Anterior cingulate cortex (tissue), 58 donors: ENCODE data around the gene KLHL36.
"Not testable (repeated sequence)": the region's sequence is repeated elsewhere in the genome, so short reads cannot be mapped to it uniquely, and the experiment has no call there.

ENCODE experiments used
- DNase-seq, 58 donors: peaks; one replicate each; lab custom pipeline; 2025; lab: John Stamatoyannopoulos, UW

KLHL36 gene

DNA sequence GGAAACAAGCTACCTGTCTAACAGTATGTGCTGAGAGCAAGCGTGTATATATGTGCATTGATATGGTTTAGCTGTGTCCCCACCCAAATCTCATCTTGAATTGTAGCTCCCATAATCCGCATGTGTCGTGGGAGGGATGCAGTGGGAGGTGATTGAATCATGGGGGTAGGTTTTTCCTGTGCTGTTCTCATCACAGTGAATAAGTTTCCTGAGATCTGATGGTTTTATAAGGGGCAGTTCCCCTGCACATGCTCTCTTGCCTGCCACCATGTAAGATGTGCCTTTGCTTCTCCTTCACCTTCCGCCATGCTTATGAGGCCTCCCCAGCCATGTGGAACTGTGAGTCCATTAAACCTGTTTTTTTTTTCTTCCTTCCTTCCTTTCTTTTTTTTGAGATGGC lies 39.9 kb downstream of the KLHL36 start:
- not testable (repeated sequence) for DNase-seq

- DNase-seq: no peak
These were observed 40.8 kb downstream of the KLHL36 start for GRCh38 chr16:84689111-84689510.

DNA sequence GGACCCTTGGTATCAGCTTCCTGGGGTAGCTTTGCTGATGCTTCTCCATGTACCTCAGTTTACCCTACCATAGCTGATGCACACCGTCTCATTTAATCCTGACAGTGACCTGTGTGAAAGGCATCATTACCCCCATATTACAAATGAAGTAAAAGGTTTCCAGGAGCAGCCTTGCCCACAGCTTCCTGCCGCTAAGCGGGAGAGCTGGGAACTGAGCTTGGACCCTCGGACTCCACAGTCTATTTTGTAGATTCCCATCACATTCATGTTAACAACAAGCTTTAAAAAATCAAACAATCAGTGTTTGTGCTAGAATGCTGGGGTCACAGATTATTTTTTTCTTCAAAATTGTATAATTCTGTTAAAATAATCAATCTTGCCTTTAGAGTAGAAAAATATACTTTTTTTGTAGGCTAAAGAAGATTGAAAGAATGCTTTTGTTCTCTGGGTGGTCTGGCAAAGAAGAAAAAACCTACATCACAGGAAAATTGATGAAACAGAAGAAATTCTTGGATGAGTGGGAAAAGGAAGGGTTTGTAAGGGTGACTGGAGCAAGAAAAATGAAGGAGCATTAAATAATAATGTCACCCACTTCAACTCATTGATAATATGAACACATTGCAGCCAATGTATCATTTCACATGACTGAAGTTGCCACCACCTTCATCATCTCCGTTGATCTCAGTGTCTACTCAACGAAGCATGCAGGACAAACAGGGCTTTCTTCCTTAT lies 41.9 kb downstream of the KLHL36 start:
- no peak for DNase-seq

DNA sequence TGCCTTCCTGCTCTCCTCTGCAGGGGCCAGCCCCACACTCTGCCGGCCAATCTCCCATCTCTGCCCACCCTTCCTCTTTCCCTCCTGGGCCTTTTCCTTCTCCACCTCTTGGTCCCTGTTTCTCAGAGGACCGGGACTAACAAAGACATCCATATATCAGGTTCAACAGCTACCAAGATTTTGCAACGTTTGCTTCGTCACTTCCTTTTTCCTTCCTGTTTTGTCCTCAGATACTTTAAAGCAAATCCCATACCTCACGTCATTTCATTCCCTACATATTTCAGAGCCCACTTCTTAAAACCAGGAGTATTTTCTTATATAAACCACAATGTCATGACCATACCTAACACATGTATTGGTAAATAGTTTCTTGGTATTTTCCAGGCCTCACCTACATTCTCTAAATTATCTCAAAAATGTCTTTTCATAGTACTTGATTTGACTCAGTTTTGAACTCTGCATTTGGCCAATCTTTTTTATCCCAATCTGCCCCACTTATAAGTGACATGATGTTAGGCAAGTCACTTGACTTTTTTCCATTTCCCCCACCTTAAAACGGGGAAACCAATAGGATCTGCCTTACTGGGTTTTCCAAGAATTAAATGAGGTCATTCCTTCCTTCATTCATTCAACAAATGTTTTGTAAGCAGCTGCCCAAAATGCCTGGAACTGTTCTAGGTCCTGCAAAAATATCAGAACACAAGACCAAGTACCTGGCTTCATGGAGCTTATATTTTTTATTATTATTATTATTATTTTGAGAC lies 44.3 kb downstream of the KLHL36 start:
- no peak for DNase-seq

- not testable (repeated sequence) for DNase-seq
These were observed 45.6 kb downstream of the KLHL36 start for GRCh38 chr16:84693869-84694268.

DNA sequence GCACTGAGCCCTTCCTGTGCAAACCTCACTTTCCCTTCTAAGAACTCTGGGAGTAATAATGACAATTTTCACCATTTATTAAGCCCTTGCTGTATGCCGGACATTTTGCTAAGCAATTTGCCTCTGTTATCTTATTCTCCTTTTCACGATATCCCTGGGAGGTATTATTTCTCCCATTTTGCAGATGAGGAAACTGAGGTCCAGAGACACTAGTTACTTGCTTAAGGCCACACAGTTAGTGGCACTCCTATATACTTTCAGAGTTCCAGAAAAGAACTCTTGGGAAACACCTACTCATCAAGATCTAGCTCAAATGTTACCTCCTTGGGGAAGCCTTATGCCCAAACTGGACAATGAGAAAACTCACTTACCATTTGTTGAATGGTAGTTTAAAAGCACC lies 46.7 kb downstream of the KLHL36 start:
- DNase-seq: no peak

- peak in 6 of 58 donors; percentile 5 to 50 (median 37) for DNase-seq
These were observed 50.9 kb downstream of the KLHL36 start for GRCh38 chr16:84699147-84699711.

DNA sequence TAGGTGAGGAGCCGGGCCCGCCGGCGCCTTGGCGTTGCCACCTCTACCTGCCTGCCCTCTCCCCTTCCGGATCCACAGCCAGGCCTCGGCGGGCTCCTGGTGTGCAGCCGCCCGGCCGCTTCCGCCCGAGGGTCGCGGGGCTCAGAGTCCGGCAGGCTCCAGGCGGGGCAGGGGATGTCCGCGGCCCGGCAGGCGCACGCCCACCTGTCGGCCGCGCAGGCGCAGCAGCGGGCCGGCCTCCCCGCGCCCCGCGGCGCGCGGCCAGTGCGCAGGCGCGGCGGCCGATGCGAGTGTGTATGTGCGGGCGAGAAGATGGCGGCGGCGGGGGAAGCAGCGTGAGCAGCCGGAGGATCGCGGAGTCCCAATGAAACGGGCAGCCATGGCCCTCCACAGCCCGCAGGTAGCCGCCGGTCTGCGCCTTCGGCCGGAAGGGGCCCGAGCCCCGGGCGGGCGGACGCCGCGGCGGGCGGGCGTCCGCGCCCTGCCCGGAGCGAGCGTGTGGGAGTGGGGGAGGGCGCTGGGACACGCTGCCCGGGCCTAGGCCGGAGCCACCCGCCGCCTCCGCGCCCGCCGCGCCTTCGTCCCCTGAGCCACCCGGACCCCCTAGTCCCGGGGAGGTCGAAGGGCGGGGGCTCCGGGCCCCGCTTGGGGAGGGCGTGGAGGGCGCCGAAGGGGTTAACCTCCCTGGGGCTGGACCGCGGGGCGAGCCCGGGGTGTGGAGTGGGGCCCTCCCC lies 51.6 kb downstream of the KLHL36 start, which contains the start of gene USP10:
Gene USP10 (plus strand): TSS at position 289 of the 734 bp plus-strand sequence. CDS start 91 bp downstream, at position 380.
- peak in 56 of 58 donors; percentile 18 to 81 (median 64) for DNase-seq

GRCh38 chr16:84700446-84701300 lies 52.4 kb downstream of the KLHL36 start:
- DNase-seq: peak in 16 of 58 donors; percentile 7 to 46 (median 18)

DNA sequence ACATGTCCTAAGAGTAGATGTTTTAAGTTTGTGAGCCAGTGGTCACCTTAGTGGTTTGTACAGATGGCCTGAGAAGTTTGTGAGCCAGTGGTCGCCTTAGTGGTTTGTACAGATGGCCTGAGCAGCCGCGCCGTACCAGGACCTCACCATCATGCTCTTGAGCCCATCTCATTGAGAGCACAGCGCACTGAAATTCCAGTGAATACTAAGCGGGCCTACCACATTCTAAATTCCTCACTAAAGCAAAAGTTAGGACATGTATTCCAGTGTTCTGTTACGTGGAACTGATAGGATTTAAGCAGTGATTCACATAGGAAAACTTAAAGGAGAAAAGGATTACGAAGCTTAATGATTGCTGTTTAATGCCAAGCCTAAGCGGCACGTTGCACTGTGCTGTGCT lies 55.4 kb downstream of the KLHL36 start:
- DNase-seq: no peak

DNA sequence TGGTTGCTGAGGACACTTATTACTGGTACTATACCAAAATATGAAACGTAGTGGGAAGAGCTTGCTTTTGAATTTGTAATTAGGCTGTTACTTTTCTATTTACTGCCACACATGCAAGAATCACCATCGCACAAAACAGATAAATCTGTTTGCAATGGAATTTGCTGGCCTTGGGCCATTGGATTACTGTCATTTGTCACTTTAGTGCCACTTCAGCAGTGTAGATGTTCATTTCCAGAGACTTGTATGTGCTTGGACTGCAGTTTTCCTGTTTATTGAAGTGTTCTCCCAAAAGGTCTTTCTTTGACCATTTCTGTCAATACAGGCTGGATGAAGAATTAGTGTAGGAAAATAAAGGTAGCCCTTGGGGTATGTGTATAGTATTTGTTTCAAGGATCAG lies 55.9 kb downstream of the KLHL36 start:
- DNase-seq: no peak

GRCh38 chr16:84706856-84707255 lies 58.5 kb downstream of the KLHL36 start:
- DNase-seq: no peak

DNA sequence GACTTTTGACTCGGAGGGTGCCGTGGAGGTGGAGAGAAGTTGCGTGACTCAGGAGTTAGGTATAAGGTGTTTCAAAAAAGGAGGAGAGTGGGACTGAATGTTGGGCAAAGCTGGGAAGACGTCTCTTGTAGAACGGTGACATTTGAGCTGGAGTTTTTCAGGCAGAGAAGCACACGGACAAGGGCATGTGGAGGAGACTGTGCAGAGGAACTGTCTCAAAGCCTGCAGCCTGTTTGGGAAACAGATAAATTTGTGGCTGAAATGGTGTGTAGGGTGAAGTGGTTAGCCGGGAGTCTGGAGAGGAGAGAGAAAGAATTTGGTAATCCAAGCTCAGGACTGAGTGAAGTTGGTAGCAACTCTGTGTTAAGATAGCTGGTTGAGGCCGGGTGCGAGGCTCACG lies 61.3 kb downstream of the KLHL36 start:
- no peak for DNase-seq

DNA sequence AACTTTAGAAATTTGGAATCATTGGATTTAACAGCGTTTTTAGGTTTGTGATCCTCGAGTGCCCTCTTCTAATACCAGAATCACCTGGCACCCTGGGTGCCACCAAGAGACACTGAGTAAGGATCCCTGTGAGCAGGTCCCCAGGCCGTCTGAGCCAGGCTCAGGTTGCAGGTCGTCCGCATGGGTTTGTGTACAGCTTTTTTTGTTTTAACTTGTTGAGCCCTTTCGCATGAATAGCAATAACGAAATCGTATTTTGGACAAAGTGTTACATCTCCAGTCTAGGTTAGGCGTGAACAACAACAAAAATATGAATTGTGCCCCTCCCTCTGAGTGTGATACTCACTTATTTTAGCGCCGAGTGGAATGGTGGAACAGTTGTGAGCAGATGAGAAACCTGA lies 62.4 kb downstream of the KLHL36 start:
- DNase-seq: no peak
